K562 (cell line): ENCODE data around the gene BCAS3. TPM values are rescaled to one million over a fixed set of nuclear protein-coding genes. Genes with fewer than 3 reads are reported as not detected.

ENCODE experiments used
- ATAC-seq: fragments of 200-7000 bp; cut with Tn5 transposase; 3 replicates; pipeline ENCODE4 v1.9.1; 2020; ENCODE audit warnings: moderate library complexity
- BruUV-seq: library from RNA; stranded (reverse); fragments of 400-500 nt; replicated peaks from 2 replicates; lab custom pipeline; 2021; lab: Mats Ljungman, UMichigan
- CTCF ChIA-PET: fragments of 300-600 bp; formaldehyde crosslinking; extraction: SDS; loops from one replicate; lab custom pipeline; 2021; ENCODE audit warnings: low intra/inter-chr PET ratio; lab: Yijun Ruan, JAX
- POLR2A ChIA-PET: fragments of 300-600, 350-650 bp; sonication (Branson Sonifier 250); formaldehyde crosslinking; extraction: SDS; loops from one replicate; lab custom pipeline; 2021; ENCODE audit warnings: antibody characterized with exemption, inconsistent platforms; lab: Yijun Ruan, JAX
- DNase-seq, 4 experiments: peaks; one replicate each; pipeline versions ENCODE4 v3.0.0 to v3.0.0-alpha.2; 2011 to 2018; ENCODE audit warnings: low spot score in 3 of 4, mixed read lengths in 3 of 4; ENCODE audit errors: extremely low read depth in 1 of 4
- FAIRE-seq: peaks from 2 replicates; lab custom pipeline; 2011; peaks lifted over from hg19 to GRCh38; lab: Jason Lieb, UNC
- H2AFZ ChIP-seq: 2 replicates; pipeline ENCODE4 v1.6.0; 2011; ENCODE audit warnings: low read depth, low read length, control low read depth, inconsistent platforms
- H3K27ac ChIP-seq: fragments of 200-600 bp; 3 replicates; pipeline ENCODE4 v1.8.0; 2011; ENCODE audit warnings: low read depth, mild to moderate bottlenecking, control low read depth, inconsistent platforms, low read length, moderate library complexity, mixed read lengths; ENCODE audit errors: extremely low read depth
- H3K27me3 ChIP-seq, 2 experiments: fragments of 300-600 bp in 1 of 2; 2 replicates in 1 of 2; 3 replicates in 1 of 2; pipeline versions ENCODE4 v1.6.0 to v1.8.0; 2011; ENCODE audit warnings: inconsistent platforms in 2 of 2, low read length in 2 of 2, mild to moderate bottlenecking in 1 of 2, mixed read lengths in 1 of 2, moderate library complexity in 1 of 2; ENCODE audit not compliant: control insufficient read depth in 2 of 2, insufficient read depth in 2 of 2
- H3K36me3 ChIP-seq: fragments of 300-600 bp; 3 replicates; pipeline ENCODE4 v1.8.0; 2011; ENCODE audit warnings: mild to moderate bottlenecking, low read length, inconsistent platforms; ENCODE audit not compliant: control insufficient read depth, insufficient read depth
- H3K4me1 ChIP-seq, 2 experiments: fragments of 200-600 bp in 1 of 2; replicated peaks in 1 of 2; 2 replicates in 1 of 2; 3 replicates in 1 of 2; pipeline versions ENCODE4 v1.5.1 to v1.8.0; 2011; ENCODE audit warnings: inconsistent platforms in 2 of 2, low read length in 2 of 2, mild to moderate bottlenecking in 1 of 2, mixed read lengths in 1 of 2, moderate library complexity in 1 of 2; ENCODE audit not compliant: control insufficient read depth in 2 of 2, insufficient read depth in 2 of 2
- H3K4me2 ChIP-seq: 2 replicates; pipeline ENCODE4 v1.6.1; 2011; ENCODE audit warnings: low read length, control low read depth, inconsistent platforms, mixed read lengths; ENCODE audit not compliant: insufficient read depth
- H3K4me3 ChIP-seq: fragments of 200-600 bp; sonication (generic), shearing (Covaris generic); 2 replicates; pipeline ENCODE4 v1.5.1; 2016; ENCODE audit warnings: control low read depth, inconsistent platforms
- H3K79me2 ChIP-seq: fragments of 200-600 bp; 3 replicates; pipeline ENCODE4 v1.8.0; 2011; ENCODE audit warnings: low read length, inconsistent platforms; ENCODE audit not compliant: control insufficient read depth, insufficient read depth
- H3K9ac ChIP-seq, 2 experiments: 2 replicates each; pipeline versions ENCODE4 v1.6.0 to v1.6.1; 2011; ENCODE audit warnings: low read depth in 2 of 2, low read length in 2 of 2, control low read depth in 1 of 2, inconsistent platforms in 1 of 2, mild to moderate bottlenecking in 1 of 2, mixed read lengths in 1 of 2; ENCODE audit not compliant: insufficient read depth in 1 of 2
- H3K9me1 ChIP-seq: one replicate; pipeline ENCODE4 v1.6.0; 2011; ENCODE audit warnings: inconsistent platforms, mild to moderate bottlenecking, low read length, moderate library complexity; ENCODE audit not compliant: control insufficient read depth, insufficient read depth
- H3K9me3 ChIP-seq: replicated peaks from 2 replicates; pipeline ENCODE4 v1.5.1; 2011; ENCODE audit warnings: low read depth, low read length, inconsistent platforms; ENCODE audit not compliant: control insufficient read depth, insufficient read depth
- H4K20me1 ChIP-seq: replicated peaks from 2 replicates; pipeline ENCODE4 v1.6.1; 2011; ENCODE audit warnings: low read length, inconsistent platforms, mixed read lengths; ENCODE audit not compliant: control insufficient read depth, insufficient read depth
- FOXK2 ChIP-seq, 2 experiments: fragments of 450-650 bp; IDR thresholded peaks in 1 of 2; conservative IDR thresholded peaks in 1 of 2; 2 replicates each; pipeline ENCODE4 v1.6.1; 2016; ENCODE audit warnings: low read depth in 2 of 2, mild to moderate bottlenecking in 1 of 2
- SRF ChIP-seq, 2 experiments: fragments of 250-450, 450-650 bp in 1 of 2; sonication (Bioruptor Pico) in 1 of 2; sonication (generic) in 1 of 2; formaldehyde crosslinking; IDR thresholded peaks; 2 replicates each; pipeline versions ENCODE4 v1.5.0 to v1.5.1; 2020 to 2022; ENCODE audit warnings: mild to moderate bottlenecking in 1 of 2, missing genetic modification reagents in 1 of 2
- ZBTB11 ChIP-seq, 3 experiments: fragments of 200-800 bp in 1 of 3; fragments of 250-450 bp in 1 of 3; fragments of 450-650 bp in 1 of 3; sonication (Bioruptor Pico) in 1 of 3; sonication (Bioruptor generic) in 1 of 3; formaldehyde crosslinking in 1 of 3; IDR thresholded peaks; 2 replicates each; pipeline versions ENCODE4 v1.6.1 to v1.8.0; 2016 to 2022; ENCODE audit warnings: mild to moderate bottlenecking in 2 of 3, missing genetic modification characterization in 2 of 3, missing compliant biosample characterization in 1 of 3, moderate library complexity in 1 of 3
- WGBS: fragments of 100-300 bp; shearing (Covaris generic); methylation state at CpG from one replicate; pipeline ENCODE4 v1.1.6; 2016; ENCODE audit warnings: low coverage, mixed read lengths; ENCODE audit not compliant: insufficient coverage; ENCODE audit errors: missing lambda C conversion rate; 5-methylcytosine and 5-hydroxymethylcytosine counted together
- in situ Hi-C: fragments of 300-500 bp; cut with MboI; formaldehyde crosslinking; loops from 4 replicates; pipeline ENCODE4 v1.15.0; 2018; ENCODE audit warnings: inconsistent platforms, mixed read lengths
- intact Hi-C: fragments of 100-400 bp; cut with micrococcal nuclease; formaldehyde crosslinking; loops from 2 replicates; pipeline ENCODE4 v1.14.2; 2022
- polyA plus RNA-seq, 8 experiments: library from polyadenylated mRNA; depleted of rRNA in 4 of 8; stranded (reverse) in 5 of 8; unstranded in 3 of 8; fragments of >200 nt; fragmentation: Nextera tagmentation in 2 of 8; fragmentation: Illumina TruSeq in 1 of 8; extraction: Ambion mirVana in 2 of 8; extraction: Trizol in 1 of 8; gene quantifications; 2 replicates each; pipeline versions ENCODE4 v1.2.1 to v1.2.3, GENCODE V29; 2011 to 2014; ENCODE audit warnings: inconsistent platforms in 1 of 8, missing spikeins in 1 of 8
- total RNA-seq, 7 experiments: library from RNA; depleted of rRNA in 6 of 7; stranded (reverse); fragments of >200 nt in 6 of 7; fragmentation: Illumina TruSeq in 2 of 7; extraction: Trizol in 2 of 7; gene quantifications; 2 replicates each; pipeline versions ENCODE4 v1.2.1 to v1.2.3, GENCODE V29; 2011 to 2021; ENCODE audit warnings: low replicate concordance in 1 of 7

Gene BCAS3
- total and polyA plus RNA-seq, 9 of the 15 experiments (the other 6 are each of a cell fraction or from before 2014, with no cell fraction given): 1.9 to 5.5 (median 3.5) TPM

GRCh38 chr17:61389670-61390478 lies 712.2 kb downstream of the BCAS3 start (continued):
- TF ChIP-seq SRF (CRISPR knock-in tag; IDR thresholded peaks at IDR 0.05): 0 out of 4 replicates have a peak, but pooled peaks of 1 of the 2 experiments have one; percentile 18

- ATAC-seq: no peak
- POLR2A ChIA-PET: no interaction called here
- H3K79me2 ChIP-seq: no peaks in the 10 kb centered on the region
- no peak overlapping the region for H3K4me3 ChIP-seq
- H3K4me2 ChIP-seq: no peak overlapping the region
- peaks cover 0 to 43% of the 10 kb centered on the region in 2 experiments; a peak in 3 of 5 replicates for H3K27me3 ChIP-seq
- H3K27ac ChIP-seq: no peak overlapping the region
- TF ChIP-seq FOXK2 (conservative IDR thresholded peaks at IDR 0.05 in 1 of 2, IDR thresholded peaks at IDR 0.05 in 1 of 2; ENCODE audit: low read depth in 2 of 2) (no peak), ZBTB11 (CRISPR knock-in tag; IDR thresholded peaks at IDR 0.05) (peak in 1 of 3 experiments; percentile 13; a peak in 1 of 6 replicates)
- no peaks in the 10 kb centered on the region for H3K9me1 ChIP-seq
- intact Hi-C loops (loop anchor here (5.0 kb wide), 1 partner anchor 668 kb away; no protein-coding TSS in a partner anchor), in situ Hi-C loops (no loop called here)
- no TSS peak for BruUV-seq
- no peaks in the 10 kb centered on the region for H3K9me3 ChIP-seq
- H4K20me1 ChIP-seq: peaks cover 13% of the 10 kb centered on the region; the same call in 1 of the 2 replicates
- H2AFZ ChIP-seq: no peak overlapping the region
- no peaks in the 10 kb centered on the region for H3K36me3 ChIP-seq
- WGBS: 19% methylated on average over 11 of the region's 11 CpGs
- CTCF ChIA-PET: interaction anchor here (1.0 to 2.1 kb wide), 2 partner anchors 418 to 669 kb away, joined by 4 to 9 read pairs; no protein-coding TSS in a partner anchor
- FAIRE-seq: no peak
- H3K4me1 ChIP-seq: peaks cover 0 to 10% of the 10 kb centered on the region in 2 experiments; a peak in 2 of 5 replicates
- H3K9ac ChIP-seq: no peak overlapping the region
- DNase-seq: no peak
Measured at GRCh38 chr17:61390479-61390791, 712.8 kb downstream of the BCAS3 start.
